Measurements from ENCODE around the gene PPP1R2. TPM values are rescaled to one million over a fixed set of nuclear protein-coding genes. Genes with fewer than 3 reads are reported as not detected.
"Not testable (repeated sequence)": the region's sequence is repeated elsewhere in the genome, so short reads cannot be mapped to it uniquely, and the experiment has no call there.

PPP1R2 gene
- polyA plus RNA-seq, 1 of the 3 experiments (the other 2 are of a cell fraction): 8.1 TPM

GRCh38 chr3:195475614-195476013, 67.5 kb downstream of the PPP1R2 start (continued):
- TF ChIP-seq FOXM1 (IDR thresholded peaks at IDR 0.05; ENCODE audit: low read depth): no peak
- TF ChIP-seq RAD21 (IDR thresholded peaks at IDR 0.05; ENCODE audit: low read length): no peak

GRCh38 chr3:195475116-195475515, 68.0 kb downstream of the PPP1R2 start:
- H3K79me2 ChIP-seq (ENCODE audit: insufficient read depth); H4K20me1 ChIP-seq (ENCODE audit: insufficient read depth); H3K4me1 ChIP-seq (ENCODE audit: control insufficient read depth in 1 of 2, insufficient read depth in 2 of 2, low read depth in 1 of 2, low read length in 1 of 2); H2AFZ ChIP-seq (ENCODE audit: low read depth); H3K9me3 ChIP-seq; H3F3A ChIP-seq (replicated peaks; ENCODE audit: insufficient read depth); H3K27me3 ChIP-seq (ENCODE audit: insufficient read depth); CTCF ChIA-PET; H3K4me2 ChIP-seq; H3K4me3 ChIP-seq (ENCODE audit: low read depth in 2 of 2, low read length in 1 of 2); H3K36me3 ChIP-seq (replicated peaks in 1 of 2; ENCODE audit: control insufficient read depth in 1 of 2, insufficient read depth in 2 of 2, low read length in 1 of 2); POLR2A ChIA-PET; H3K9ac ChIP-seq; DNase-seq; H3K27ac ChIP-seq (ENCODE audit: low read depth in 2 of 2, low read length in 1 of 2); H3K9me2 ChIP-seq: not testable (repeated sequence)
- WGBS (ENCODE audit: low lambda C conversion rate): 46% methylated on average over 8 of the region's 8 CpGs

GRCh38 chr3:195468841-195469240, 74.3 kb downstream of the PPP1R2 start:
- H3K36me3 ChIP-seq (replicated peaks in 1 of 2; ENCODE audit: control insufficient read depth in 1 of 2, insufficient read depth in 2 of 2, low read length in 1 of 2): no peaks in the 10 kb centered on the region
- H3K79me2 ChIP-seq (ENCODE audit: insufficient read depth): no peaks in the 10 kb centered on the region
- no peak overlapping the region for H3K27ac ChIP-seq (ENCODE audit: low read depth in 2 of 2, low read length in 1 of 2)
- ChIA-PET CTCF (no interaction called here), POLR2A (no interaction called here)
- H4K20me1 ChIP-seq (ENCODE audit: insufficient read depth): no peaks in the 10 kb centered on the region
- 64% methylated on average over 4 of the region's 4 CpGs for WGBS (ENCODE audit: low lambda C conversion rate)
- no peaks in the 10 kb centered on the region for H3K9me3 ChIP-seq
- H3K9me2 ChIP-seq: no peaks in the 10 kb centered on the region
- H3K4me3 ChIP-seq (ENCODE audit: low read depth in 2 of 2, low read length in 1 of 2): no peak overlapping the region
- no peak for DNase-seq
- no peak for TF ChIP-seq JUND (IDR thresholded peaks at IDR 0.05)
- TF ChIP-seq SIN3A (IDR thresholded peaks at IDR 0.05; ENCODE audit: borderline replicate concordance, low read depth, low read length): no peak
- H3K4me1 ChIP-seq (ENCODE audit: control insufficient read depth in 1 of 2, insufficient read depth in 2 of 2, low read depth in 1 of 2, low read length in 1 of 2): no peaks in the 10 kb centered on the region
- no peak overlapping the region for H3K4me2 ChIP-seq
- no peak overlapping the region for H3K9ac ChIP-seq
- no peaks in the 10 kb centered on the region for H3F3A ChIP-seq (replicated peaks; ENCODE audit: insufficient read depth)
- H2AFZ ChIP-seq (ENCODE audit: low read depth): no peak overlapping the region
- H3K27me3 ChIP-seq (ENCODE audit: insufficient read depth): no peaks in the 10 kb centered on the region

GRCh38 chr3:195468391-195468776, 74.7 kb downstream of the PPP1R2 start:
- Histone ChIP-seq H3F3A (replicated peaks; ENCODE audit: insufficient read depth) (no peaks in the 10 kb centered on the region), H3K9me2 (no peaks in the 10 kb centered on the region), H3K4me1 (ENCODE audit: control insufficient read depth in 1 of 2, insufficient read depth in 2 of 2, low read depth in 1 of 2, low read length in 1 of 2) (no peaks in the 10 kb centered on the region), H3K27ac (ENCODE audit: low read depth in 2 of 2, low read length in 1 of 2) (no peak overlapping the region), H4K20me1 (ENCODE audit: insufficient read depth) (no peaks in the 10 kb centered on the region), H2AFZ (ENCODE audit: low read depth) (no peak overlapping the region), H3K79me2 (ENCODE audit: insufficient read depth) (no peaks in the 10 kb centered on the region), H3K9me3 (no peaks in the 10 kb centered on the region), H3K9ac (no peak overlapping the region), H3K27me3 (ENCODE audit: insufficient read depth) (no peaks in the 10 kb centered on the region), H3K36me3 (replicated peaks in 1 of 2; ENCODE audit: control insufficient read depth in 1 of 2, insufficient read depth in 2 of 2, low read length in 1 of 2) (no peaks in the 10 kb centered on the region), H3K4me3 (ENCODE audit: low read depth in 2 of 2, low read length in 1 of 2) (no peak overlapping the region), H3K4me2 (no peak overlapping the region)
- no peak for TF ChIP-seq FOSL2 (IDR thresholded peaks at IDR 0.05; ENCODE audit: borderline replicate concordance, low read depth)
- TF ChIP-seq GATA2 (CRISPR knock-in tag; IDR thresholded peaks at IDR 0.05): no peak
- WGBS (ENCODE audit: low lambda C conversion rate): 37% methylated on average over 4 of the region's 4 CpGs
- POLR2A ChIA-PET: no interaction called here
- CTCF ChIA-PET: no interaction called here
- no peak for DNase-seq

Measured in SK-N-SH (cell line).